ENCODE data around the gene CD276. TPM values are rescaled to one million over a fixed set of nuclear protein-coding genes. Genes with fewer than 3 reads are reported as not detected.
"Not testable (repeated sequence)": the region's sequence is repeated elsewhere in the genome, so short reads cannot be mapped to it uniquely, and the experiment has no call there.

CD276 gene
- 46.9 TPM for total RNA-seq

- DNase-seq = peak; percentile 35
These were observed at the start of gene CD276 for GRCh38 chr15:73683777-73684580. Gene CD276, plus strand, starts transcription at chr15:73684383. Its CDS starts 15,257 bp downstream, at chr15:73699640.

GRCh38 chr15:73637527-73637926 lies 46.7 kb upstream of the CD276 start:
- DNase-seq = no peak

- not testable (repeated sequence) for DNase-seq
These were observed 44.7 kb upstream of the CD276 start for GRCh38 chr15:73639464-73639863.

- no peak for DNase-seq
These were observed 36.7 kb upstream of the CD276 start for GRCh38 chr15:73647259-73648013.

- no peak for DNase-seq
These were observed 36.2 kb upstream of the CD276 start for GRCh38 chr15:73648014-73648295.

- DNase-seq = no peak
These were observed 33.6 kb upstream of the CD276 start for GRCh38 chr15:73650416-73651126.

GRCh38 chr15:73654659-73655058 lies 29.5 kb upstream of the CD276 start:
- DNase-seq = no peak

- no peak for DNase-seq
These were observed 28.5 kb upstream of the CD276 start for GRCh38 chr15:73655724-73656123.

GRCh38 chr15:73658645-73659044 lies 25.5 kb upstream of the CD276 start:
- DNase-seq = no peak

GRCh38 chr15:73660455-73660854 lies 23.7 kb upstream of the CD276 start:
- no peak for DNase-seq

- DNase-seq = no peak
These were observed 9.6 kb upstream of the CD276 start for GRCh38 chr15:73674587-73674986.

GRCh38 chr15:73677146-73677607 lies 7.0 kb upstream of the CD276 start:
- DNase-seq = peak; percentile 44

- no peak for DNase-seq
These were observed 6.5 kb upstream of the CD276 start for GRCh38 chr15:73677733-73678132.

GRCh38 chr15:73678498-73678897 lies 5.7 kb upstream of the CD276 start:
- DNase-seq = no peak

- DNase-seq = no peak
These were observed 5.0 kb upstream of the CD276 start for GRCh38 chr15:73679180-73679579.

GRCh38 chr15:73679964-73680363 lies 4.2 kb upstream of the CD276 start:
- no peak for DNase-seq

GRCh38 chr15:73680549-73680948 lies 3.6 kb upstream of the CD276 start:
- no peak for DNase-seq

- no peak for DNase-seq
These were observed 3.1 kb upstream of the CD276 start for GRCh38 chr15:73681063-73681462.

- DNase-seq = no peak
These were observed 2.2 kb upstream of the CD276 start for GRCh38 chr15:73681856-73682599.

GRCh38 chr15:73682600-73683090 lies 1.5 kb upstream of the CD276 start:
- DNase-seq = no peak

GRCh38 chr15:73683257-73683776 lies 866 bp upstream of the CD276 start:
- no peak for DNase-seq

Measured in skin of body (tissue), 2 donors.